Heart right ventricle (tissue), 16 donors: Measurements from ENCODE around the gene NOTO. TPM values are rescaled to one million over a fixed set of nuclear protein-coding genes. Genes with fewer than 3 reads are reported as not detected.

Experiments used
- ATAC-seq, 8 donors: fragments of 200-7000 bp; cut with Tn5 transposase; one replicate each; pipeline ENCODE4 v1.9.1; 2020; ENCODE audit warnings: mild to moderate bottlenecking in 8 of 8, moderate library complexity in 8 of 8, moderate number of reproducible peaks in 1 of 8
- DNase-seq, 2 donors: peaks; one replicate each; pipeline ENCODE4 v3.0.0-alpha.2; 2020
- H3K27ac ChIP-seq, 10 donors: fragments of 200-600 bp; sonication (generic) in 2 of 10; one replicate each; pipeline versions ENCODE4 v1.5.0 to v1.8.0; 2020 to 2022; ENCODE audit warnings: mild to moderate bottlenecking in 3 of 10
- H3K27me3 ChIP-seq, 7 donors: fragments of 200-600 bp; one replicate each; pipeline ENCODE4 v1.8.0; 2021 to 2022; ENCODE audit warnings: mild to moderate bottlenecking in 2 of 7
- H3K36me3 ChIP-seq, 9 donors: fragments of 200-600 bp; sonication (generic) in 1 of 9; one replicate each; pipeline versions ENCODE4 v1.5.0 to v1.8.0; 2020 to 2022; ENCODE audit warnings: mild to moderate bottlenecking in 2 of 9
- H3K4me1 ChIP-seq, 9 donors: fragments of 200-600 bp; sonication (generic) in 1 of 9; one replicate each; pipeline versions ENCODE4 v1.5.0 to v1.8.0; 2020 to 2022; ENCODE audit warnings: mild to moderate bottlenecking in 4 of 9
- H3K4me3 ChIP-seq, 10 donors: fragments of 200-600 bp; sonication (generic) in 2 of 10; one replicate each; pipeline versions ENCODE4 v1.5.0 to v1.8.0; 2020 to 2022; ENCODE audit warnings: mild to moderate bottlenecking in 7 of 10, moderate library complexity in 2 of 10
- H3K9me3 ChIP-seq, 11 donors: fragments of 200-600 bp in 10 of 11; sonication (generic) in 2 of 11; one replicate each; pipeline versions ENCODE4 v1.5.0 to v1.8.0; 2013 to 2022; ENCODE audit warnings: mild to moderate bottlenecking in 2 of 11, control low read depth in 1 of 11, moderate library complexity in 1 of 11
- WGBS, 2 donors: extraction: QIAGEN DNeasy Blood & Tissue Kit; methylation state at CpG; one replicate each; pipeline ENCODE4 v1.1.7; 2013; ENCODE audit warnings: inconsistent platforms in 1 of 2; 5-methylcytosine and 5-hydroxymethylcytosine counted together
- intact Hi-C, 10 donors: fragments of 100-400 bp; cut with DNase I; formaldehyde crosslinking; loops; one replicate each; pipeline versions ENCODE4 v1.11.1 to v1.14.2; 2022
- long read RNA-seq, 3 donors: library from polyadenylated mRNA; unstranded; transcript quantifications; one replicate each; pipeline ENCODE4 v2.0.0, GENCODE V29; 2020 to 2021
- polyA plus RNA-seq, 2 donors: library from polyadenylated mRNA; stranded (reverse); fragments of 200-250 nt; gene quantifications; one replicate each; pipeline ENCODE4 v1.2.3, GENCODE V29; 2013
- total RNA-seq, 10 donors: library from RNA; stranded (reverse); fragmentation: NEBNext Ultra II Directional in 3 of 10; extraction: Animal tissue kit (Norgen Biotek cat#: 25700) in 3 of 10; gene quantifications; one replicate each; pipeline versions ENCODE4 v1.2.1 to v1.2.4, GENCODE V29; 2021 to 2023
- TF ChIP-seq, protein P1 (sequence below), 9 donors: fragments of 200-600 bp; sonication (generic) in 2 of 9; IDR thresholded peaks; one replicate each; pipeline versions ENCODE4 v1.5.0 to v1.8.0; 2021 to 2022; ENCODE audit warnings: antibody characterized with exemption in 9 of 9, mild to moderate bottlenecking in 5 of 9, moderate library complexity in 1 of 9
- donor health status: Arrhythmogenic right ventricular cardiomyopathy.
- donor health status: ischemic (EF 13 %, LVEDD 7.1; RV severe dilation, severe dysfunction).
- donor health status: healthy with polysubstance abuse.
- donor health status: DM: no; HTN: yes; CAD: no.
- donor health status: DM: no; HTN: no; CAD: no.
- donor health status: ischemic (EF 25% LVEDD 6.9; RV normal size, moderate dysfunction).
- donor health status: ischemic (EF 25% LVEDD 5.7; RV mildly dilated, moderate dysfunction).
- donor health status: healthy.
- donor health status: DM: yes; HTN: yes; CAD: no.
- donor health status: Ischemic cardiomyopathy.
- donor health status: ischemic (EF 35%, LVEDD 5.7; RV mildly dilated, moderate dysfunction).
- donor health status: nonischemic (EF 11% LVEDD 7.7; RV severe dilation, severe dysfunction).
- donor health status: DM: yes; HTN: yes; CAD: no.
- donor health status: PGD.
- donor health status: ischemic (EF 29% LVEDD 5.4; RV normal size, mild dysfunction).
- donor health status: nonischemic (EF 23%, LVEDD 6.1; RV moderate dilation, normal function).

Gene NOTO, protein sequence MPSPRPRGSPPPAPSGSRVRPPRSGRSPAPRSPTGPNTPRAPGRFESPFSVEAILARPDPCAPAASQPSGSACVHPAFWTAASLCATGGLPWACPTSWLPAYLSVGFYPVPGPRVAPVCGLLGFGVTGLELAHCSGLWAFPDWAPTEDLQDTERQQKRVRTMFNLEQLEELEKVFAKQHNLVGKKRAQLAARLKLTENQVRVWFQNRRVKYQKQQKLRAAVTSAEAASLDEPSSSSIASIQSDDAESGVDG
- total RNA-seq (not detected), polyA plus RNA-seq (not detected)
- long read RNA-seq, donor 1 = 0 reads
- long read RNA-seq, donor 2 = 0 reads
- long read RNA-seq, donor 3 = 0 reads

DNA sequence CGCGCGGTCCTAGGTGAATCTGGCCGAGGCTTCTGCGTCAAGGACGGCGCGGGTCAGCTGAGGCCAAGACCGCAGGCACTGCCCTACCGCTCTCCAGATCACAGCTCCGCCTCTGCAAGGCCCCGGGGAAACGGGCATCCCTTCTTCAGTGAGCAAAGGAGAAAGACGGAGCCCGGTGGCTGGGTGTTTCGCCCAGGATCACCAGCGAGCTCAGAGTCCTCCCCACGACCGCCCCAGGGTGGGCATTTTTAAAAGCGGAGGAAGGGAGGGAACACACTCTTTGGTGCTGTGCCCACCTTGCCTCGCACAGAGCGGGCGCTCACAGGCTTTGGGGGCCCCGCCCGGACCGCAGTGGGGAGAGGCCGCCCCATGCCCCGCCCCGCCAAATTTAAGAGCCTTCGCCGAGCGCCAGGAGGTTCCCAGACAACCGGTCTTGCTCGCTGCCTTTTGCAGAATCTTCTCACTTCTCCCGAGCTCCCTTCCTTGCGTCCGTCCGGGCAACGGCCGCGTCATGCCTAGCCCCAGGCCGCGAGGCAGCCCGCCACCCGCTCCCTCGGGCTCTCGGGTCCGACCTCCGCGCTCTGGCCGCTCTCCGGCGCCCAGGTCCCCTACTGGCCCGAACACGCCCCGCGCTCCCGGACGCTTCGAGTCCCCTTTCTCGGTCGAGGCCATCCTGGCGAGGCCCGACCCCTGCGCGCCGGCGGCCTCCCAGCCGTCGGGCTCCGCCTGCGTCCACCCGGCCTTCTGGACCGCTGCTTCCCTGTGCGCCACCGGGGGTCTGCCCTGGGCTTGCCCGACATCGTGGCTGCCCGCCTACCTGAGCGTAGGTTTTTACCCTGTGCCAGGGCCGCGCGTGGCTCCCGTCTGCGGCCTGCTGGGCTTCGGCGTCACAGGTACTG is at the start of gene NOTO:
Gene NOTO (plus strand): TSS at position 419 of the 899 bp plus-strand sequence. CDS start 93 bp downstream, at position 512.
- H3K27me3 ChIP-seq = peaks cover 31 to 88% (median 78%) of the 10 kb centered on the region in 7 donors
- WGBS, 2 donors = 1 to 2% methylated on average over 86 to 87 of the region's 87 CpGs
- intact Hi-C loops = no loop called here
- ATAC-seq = peak in 7 of 8 donors; percentile 22 to 56 (median 39)
- TF ChIP-seq, protein P1, sequence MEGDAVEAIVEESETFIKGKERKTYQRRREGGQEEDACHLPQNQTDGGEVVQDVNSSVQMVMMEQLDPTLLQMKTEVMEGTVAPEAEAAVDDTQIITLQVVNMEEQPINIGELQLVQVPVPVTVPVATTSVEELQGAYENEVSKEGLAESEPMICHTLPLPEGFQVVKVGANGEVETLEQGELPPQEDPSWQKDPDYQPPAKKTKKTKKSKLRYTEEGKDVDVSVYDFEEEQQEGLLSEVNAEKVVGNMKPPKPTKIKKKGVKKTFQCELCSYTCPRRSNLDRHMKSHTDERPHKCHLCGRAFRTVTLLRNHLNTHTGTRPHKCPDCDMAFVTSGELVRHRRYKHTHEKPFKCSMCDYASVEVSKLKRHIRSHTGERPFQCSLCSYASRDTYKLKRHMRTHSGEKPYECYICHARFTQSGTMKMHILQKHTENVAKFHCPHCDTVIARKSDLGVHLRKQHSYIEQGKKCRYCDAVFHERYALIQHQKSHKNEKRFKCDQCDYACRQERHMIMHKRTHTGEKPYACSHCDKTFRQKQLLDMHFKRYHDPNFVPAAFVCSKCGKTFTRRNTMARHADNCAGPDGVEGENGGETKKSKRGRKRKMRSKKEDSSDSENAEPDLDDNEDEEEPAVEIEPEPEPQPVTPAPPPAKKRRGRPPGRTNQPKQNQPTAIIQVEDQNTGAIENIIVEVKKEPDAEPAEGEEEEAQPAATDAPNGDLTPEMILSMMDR (IDR thresholded peaks at IDR 0.05) = no peak
- no peak within 1 kb of the TSS for H3K27ac ChIP-seq
- no peaks in the 10 kb centered on the region for H3K9me3 ChIP-seq
- H3K36me3 ChIP-seq = no peaks in the 10 kb centered on the region
- H3K4me1 ChIP-seq = peaks cover 4 to 18% (median 16%) of the 10 kb centered on the region in 9 donors
- no peak for DNase-seq
- peak within 1 kb of the TSS; percentile 4 to 41 (median 30) for H3K4me3 ChIP-seq

DNA sequence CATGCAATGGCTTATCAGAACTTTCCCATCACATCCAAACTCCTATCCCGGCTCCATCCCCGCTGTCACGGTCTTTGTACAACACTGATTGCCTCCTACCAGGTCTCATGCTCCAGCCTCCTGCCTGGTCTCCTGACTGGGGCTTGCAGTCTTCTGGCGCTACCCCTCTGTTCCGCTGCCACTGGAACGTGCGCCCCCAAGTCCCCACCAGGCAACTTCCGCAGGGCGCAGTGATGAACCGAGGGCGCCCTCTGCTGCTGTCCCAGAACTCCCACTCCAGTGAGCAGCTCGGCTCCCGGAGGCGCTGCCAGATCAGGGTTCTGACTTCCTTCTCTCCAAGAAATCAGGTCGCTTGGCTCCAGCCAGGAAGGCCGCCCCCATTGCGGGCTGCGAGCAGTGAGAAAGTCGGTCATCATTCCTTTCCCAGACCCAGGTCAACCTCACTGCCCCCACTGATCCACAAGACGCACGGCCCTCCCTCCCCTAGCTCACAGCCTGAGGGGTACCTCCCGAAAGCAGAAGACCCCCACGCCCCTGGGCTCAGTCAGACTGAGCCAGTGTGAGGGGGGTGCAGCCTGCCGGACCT is 45.7 kb upstream of the NOTO start:
- peaks cover 0 to 6% (median 0%) of the 10 kb centered on the region in 11 donors for H3K9me3 ChIP-seq
- WGBS, 2 donors = 7 to 8% methylated on average over 24 of the region's 24 CpGs
- H3K4me3 ChIP-seq = peak overlapping the region in 1 of 10 donors; percentile 14
- DNase-seq (peak; percentile 52 to 66), ATAC-seq (peak; percentile 83 to 94 (median 88))
- H3K27ac ChIP-seq = no peak overlapping the region
- H3K27me3 ChIP-seq = peaks cover 0 to 27% (median 17%) of the 10 kb centered on the region in 7 donors
- H3K36me3 ChIP-seq = no peaks in the 10 kb centered on the region
- TF ChIP-seq, protein P1 (IDR thresholded peaks at IDR 0.05) = peak; percentile 62 to 88 (median 81)
- peaks cover 0 to 8% (median 4%) of the 10 kb centered on the region in 9 donors for H3K4me1 ChIP-seq
- intact Hi-C loops = loop anchor here in 8 of 10 donors (1.0 to 5.0 kb wide), 5 partner anchors 69 to 164 kb away; no protein-coding TSS in a partner anchor

DNA sequence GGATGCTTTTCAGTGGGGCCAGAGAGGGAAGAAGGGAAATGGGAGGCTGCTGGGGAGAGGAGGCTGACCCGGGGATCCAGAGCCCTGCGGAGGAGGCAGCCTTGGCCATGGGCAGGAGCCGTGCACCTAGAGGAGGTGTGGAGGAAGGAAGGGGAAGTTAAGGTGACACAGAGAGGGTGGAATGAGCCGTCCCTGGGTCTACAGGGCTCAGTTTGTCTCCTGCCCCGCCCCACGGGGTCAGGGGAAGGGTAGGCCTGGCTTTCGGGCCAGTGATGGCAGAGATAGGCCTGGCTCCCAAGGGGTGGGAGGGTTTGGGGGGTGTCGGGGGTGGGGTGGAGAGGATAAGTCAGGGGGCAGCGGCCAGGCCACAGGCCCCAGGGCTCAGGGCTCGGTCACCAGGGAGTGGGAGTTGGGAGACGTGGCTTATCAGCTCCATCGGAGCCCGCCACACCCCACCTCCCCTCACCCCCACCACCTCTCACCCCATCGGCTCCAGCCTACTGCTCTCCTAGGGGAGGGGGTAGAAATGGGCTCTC is 39.5 kb upstream of the NOTO start:
- intact Hi-C loops = loop anchor here (1.0 to 5.0 kb wide), 6 partner anchors 78 to 271 kb away; no protein-coding TSS in a partner anchor
- H3K27ac ChIP-seq = no peak overlapping the region
- H3K27me3 ChIP-seq = peaks cover 0 to 12% (median 3%) of the 10 kb centered on the region in 7 donors
- ATAC-seq (peak in 1 of 8 donors; percentile 17), DNase-seq (no peak)
- no peaks in the 10 kb centered on the region for H3K9me3 ChIP-seq
- no peaks in the 10 kb centered on the region for H3K4me1 ChIP-seq
- no peak overlapping the region for H3K4me3 ChIP-seq
- H3K36me3 ChIP-seq = no peaks in the 10 kb centered on the region
- 41 to 47% methylated on average over 14 of the region's 14 CpGs for WGBS, 2 donors
- TF ChIP-seq, protein P1 (IDR thresholded peaks at IDR 0.05) = no peak
